WTC11 (cell line): ENCODE measurements around the gene PTPN3. TPM values are rescaled to one million over a fixed set of nuclear protein-coding genes. Genes with fewer than 3 reads are reported as not detected.

Experiments used
- ATAC-seq: fragments of 200-7000 bp; cut with Tn5 transposase; 2 replicates; pipeline ENCODE4 v1.10.0; 2021; ENCODE audit warnings: mild to moderate bottlenecking, moderate library complexity
- CTCF ChIA-PET: fragments of 300-600 bp; sonication (Branson Sonifier 250); formaldehyde crosslinking; loops from one replicate; lab custom pipeline; 2021; ENCODE audit warnings: antibody characterized with exemption; lab: Charles Lee
- POLR2A ChIA-PET: fragments of 350-600 bp; sonication (Branson Sonifier 250); formaldehyde crosslinking; loops from one replicate; lab custom pipeline; 2021; ENCODE audit warnings: antibody characterized with exemption; lab: Charles Lee
- DNase-seq: peaks from one replicate; pipeline ENCODE4 v3.0.0; 2021; ENCODE audit warnings: low spot score
- H3K27ac Mint-ChIP-seq: 2 replicates; pipeline ENCODE4 v1.8.0; 2021; ENCODE audit warnings: mixed read lengths
- H3K27me3 Mint-ChIP-seq: 2 replicates; pipeline ENCODE4 v1.8.0; 2021; ENCODE audit warnings: low read depth, mild to moderate bottlenecking, moderate library complexity, mixed read lengths
- H3K36me3 Mint-ChIP-seq: 2 replicates; pipeline ENCODE4 v1.8.0; 2021; ENCODE audit warnings: mixed read lengths
- H3K4me1 Mint-ChIP-seq: 2 replicates; pipeline ENCODE4 v1.8.0; 2022; ENCODE audit warnings: mixed read lengths
- H3K4me3 Mint-ChIP-seq: 2 replicates; pipeline ENCODE4 v1.8.0; 2021; ENCODE audit warnings: mild to moderate bottlenecking, moderate library complexity, mixed read lengths
- H3K9me3 Mint-ChIP-seq: 2 replicates; pipeline ENCODE4 v1.8.0; 2021; ENCODE audit warnings: mixed read lengths
- ATF1 ChIP-seq: sonication (generic); formaldehyde crosslinking; IDR thresholded peaks from 2 replicates; pipeline ENCODE4 v1.8.1; 2023; ENCODE audit warnings: mild to moderate bottlenecking, moderate library complexity, missing genetic modification reagents
- FOXJ3 ChIP-seq: sonication (generic); formaldehyde crosslinking; IDR thresholded peaks from 2 replicates; pipeline ENCODE4 v1.9.0; 2021; ENCODE audit warnings: missing genetic modification reagents, mild to moderate bottlenecking, borderline replicate concordance
- GRHL2 ChIP-seq: fragments of 250-450 bp; sonication (Bioruptor Pico); IDR thresholded peaks from 2 replicates; pipeline ENCODE4 v1.8.0; 2022; ENCODE audit warnings: mild to moderate bottlenecking, moderate library complexity; ENCODE audit not compliant: insufficient replicate concordance, severe bottlenecking
- HMGA2 ChIP-seq: fragments of 250-450 bp; sonication (Bioruptor Pico); IDR thresholded peaks from 2 replicates; pipeline ENCODE4 v1.4.0; 2021; ENCODE audit warnings: mild to moderate bottlenecking, moderate library complexity
- NR1H2 ChIP-seq: sonication (generic); formaldehyde crosslinking; IDR thresholded peaks from 2 replicates; pipeline ENCODE4 v1.9.0; 2021; ENCODE audit warnings: mild to moderate bottlenecking, moderate library complexity, missing genetic modification reagents
- NR2C2 ChIP-seq: sonication (generic); formaldehyde crosslinking; IDR thresholded peaks from 2 replicates; pipeline ENCODE4 v1.8.0; 2022; ENCODE audit warnings: mild to moderate bottlenecking, missing genetic modification reagents
- PRRX2 ChIP-seq: fragments of 250-450 bp; sonication (Bioruptor Pico); IDR thresholded peaks from 2 replicates; pipeline ENCODE4 v1.8.0; 2021; ENCODE audit warnings: mild to moderate bottlenecking
- TCF7 ChIP-seq: sonication (generic); formaldehyde crosslinking; IDR thresholded peaks from 2 replicates; pipeline ENCODE4 v1.8.0; 2022; ENCODE audit warnings: mild to moderate bottlenecking, low read depth, missing genetic modification reagents, moderate library complexity
- TP53 ChIP-seq: sonication (generic); formaldehyde crosslinking; IDR thresholded peaks from 2 replicates; pipeline ENCODE4 v1.8.1; 2023; ENCODE audit warnings: mild to moderate bottlenecking, missing genetic modification reagents
- ZNF121 ChIP-seq: sonication (generic); formaldehyde crosslinking; IDR thresholded peaks from 2 replicates; pipeline ENCODE4 v1.8.0; 2023; ENCODE audit warnings: missing genetic modification reagents
- ZNF423 ChIP-seq: fragments of 250-450 bp; sonication (Bioruptor Pico); IDR thresholded peaks from 2 replicates; pipeline ENCODE4 v2.1.2; 2022; ENCODE audit warnings: mild to moderate bottlenecking, moderate library complexity
- total RNA-seq: library from RNA; stranded (reverse); gene quantifications from 3 replicates; pipeline ENCODE4 v1.2.3, GENCODE V29; 2021
- TF ChIP-seq, protein P1 (sequence below): fragments of 250-450 bp; sonication (Bioruptor Pico); conservative IDR thresholded peaks from 2 replicates; pipeline ENCODE4 v1.9.0; 2021; ENCODE audit warnings: mild to moderate bottlenecking
- TF ChIP-seq, protein P2 (sequence below): sonication (generic); formaldehyde crosslinking; IDR thresholded peaks from 2 replicates; pipeline ENCODE4 v1.8.1; 2023; ENCODE audit warnings: mild to moderate bottlenecking, missing genetic modification reagents, moderate library complexity
- TF ChIP-seq, protein P3 (sequence below): sonication (generic); formaldehyde crosslinking; IDR thresholded peaks from 2 replicates; pipeline ENCODE4 v1.8.0; 2023; ENCODE audit warnings: missing genetic modification reagents, mild to moderate bottlenecking, borderline replicate concordance
- TF ChIP-seq, protein P4 (sequence below): sonication (generic); formaldehyde crosslinking; IDR thresholded peaks from 2 replicates; pipeline ENCODE4 v1.8.1; 2022; ENCODE audit warnings: low read depth, missing genetic modification reagents, borderline replicate concordance
- TF ChIP-seq, protein P5 (sequence below): sonication (generic); formaldehyde crosslinking; IDR thresholded peaks from 2 replicates; pipeline ENCODE4 v1.8.0; 2022; ENCODE audit warnings: mild to moderate bottlenecking, missing genetic modification reagents

Gene PTPN3
- total RNA-seq, 1 experiment from 2014 or later: 1.7 TPM

DNA sequence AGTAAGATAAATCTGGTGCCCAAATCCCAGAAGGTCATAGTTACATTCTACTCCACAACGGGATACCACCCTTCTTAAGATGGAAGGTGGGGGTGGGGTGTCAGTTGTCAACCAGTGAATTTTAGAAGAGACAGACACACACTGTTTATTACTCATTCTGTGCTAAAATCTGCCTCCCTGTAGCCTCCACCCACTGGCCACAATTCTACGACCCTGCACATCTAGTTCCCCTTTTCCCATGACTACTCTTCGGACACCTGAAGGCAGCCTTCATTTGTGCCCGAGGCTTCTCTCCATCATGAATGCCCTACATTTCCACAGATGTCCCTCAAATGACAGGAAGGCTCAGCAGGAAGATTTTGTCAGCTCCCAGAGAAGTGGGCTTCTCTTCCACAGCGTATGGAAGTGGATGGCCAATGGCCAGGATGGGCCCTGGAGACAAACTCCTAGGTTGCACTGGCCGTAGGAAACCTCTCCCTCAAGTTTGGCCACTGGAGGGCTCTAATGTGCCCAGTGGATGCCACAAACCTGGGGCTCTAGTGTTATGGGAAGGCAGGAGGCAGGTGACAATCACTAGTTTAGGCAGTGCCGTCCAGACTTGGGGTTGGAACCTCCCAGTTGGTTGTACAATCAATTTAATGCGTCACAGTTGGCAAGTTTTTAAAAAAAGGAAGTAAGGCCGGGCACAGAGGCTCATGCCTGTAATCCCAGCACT is 46.6 kb downstream of the PTPN3 start:
- H3K27me3 Mint-ChIP-seq: no peaks in the 10 kb centered on the region
- no peak overlapping the region for H3K27ac Mint-ChIP-seq
- H3K36me3 Mint-ChIP-seq: no peaks in the 10 kb centered on the region
- peaks cover 29% of the 10 kb centered on the region for H3K4me1 Mint-ChIP-seq
- H3K9me3 Mint-ChIP-seq: no peaks in the 10 kb centered on the region
- DNase-seq: peak; percentile 45
- H3K4me3 Mint-ChIP-seq: no peak overlapping the region
- peak; percentile 74 for ATAC-seq
- TF ChIP-seq TP53 (no peak), GRHL2 (CRISPR knock-in tag) (no peak), TCF7 (CRISPR knock-in tag) (no peak), NR1H2 (CRISPR knock-in tag) (no peak)
- TF ChIP-seq, protein P1, sequence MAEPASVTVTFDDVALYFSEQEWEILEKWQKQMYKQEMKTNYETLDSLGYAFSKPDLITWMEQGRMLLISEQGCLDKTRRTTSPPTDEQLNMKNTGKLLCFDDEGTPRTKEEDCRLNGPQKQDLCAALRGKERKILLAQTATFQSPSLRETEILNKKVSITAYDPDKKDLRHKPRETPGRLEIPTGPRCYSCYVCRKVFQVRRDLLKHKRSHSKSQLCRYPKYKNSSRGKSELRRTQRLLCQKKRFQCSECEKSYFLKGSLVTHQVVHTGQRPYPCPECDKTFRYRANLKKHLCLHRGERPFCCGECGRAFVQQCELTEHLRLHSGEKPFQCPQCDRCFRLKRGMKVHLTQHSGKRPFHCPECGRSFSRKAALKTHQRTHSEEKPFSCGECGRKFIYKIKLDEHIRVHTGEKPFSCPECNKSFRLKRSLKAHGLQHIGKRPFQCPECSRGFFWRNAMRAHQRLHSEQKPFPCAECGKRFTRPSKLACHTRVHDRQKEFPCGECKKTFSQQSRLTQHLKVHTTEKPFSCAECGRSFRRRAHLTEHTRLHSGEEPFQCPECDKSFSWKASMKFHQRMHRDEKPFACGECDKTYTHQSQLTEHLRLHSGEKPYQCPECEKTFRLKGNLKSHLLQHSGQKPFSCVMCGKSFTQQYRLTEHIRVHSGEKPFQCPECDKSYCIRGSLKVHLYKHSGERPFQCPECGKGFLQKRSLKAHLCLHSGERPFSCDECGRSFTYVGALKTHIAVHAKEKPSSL (CRISPR knock-in tag): no peak
- TF ChIP-seq, protein P2, sequence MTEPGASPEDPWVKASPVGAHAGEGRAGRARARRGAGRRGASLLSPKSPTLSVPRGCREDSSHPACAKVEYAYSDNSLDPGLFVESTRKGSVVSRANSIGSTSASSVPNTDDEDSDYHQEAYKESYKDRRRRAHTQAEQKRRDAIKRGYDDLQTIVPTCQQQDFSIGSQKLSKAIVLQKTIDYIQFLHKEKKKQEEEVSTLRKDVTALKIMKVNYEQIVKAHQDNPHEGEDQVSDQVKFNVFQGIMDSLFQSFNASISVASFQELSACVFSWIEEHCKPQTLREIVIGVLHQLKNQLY (CRISPR knock-in tag): no peak
- ChIA-PET CTCF (interaction anchor here (0.6 to 3.2 kb wide), 7 partner anchors 11 to 1925 kb away, joined by 3 to 14 read pairs (median 7); no protein-coding TSS in a partner anchor), POLR2A (no interaction called here)

DNA sequence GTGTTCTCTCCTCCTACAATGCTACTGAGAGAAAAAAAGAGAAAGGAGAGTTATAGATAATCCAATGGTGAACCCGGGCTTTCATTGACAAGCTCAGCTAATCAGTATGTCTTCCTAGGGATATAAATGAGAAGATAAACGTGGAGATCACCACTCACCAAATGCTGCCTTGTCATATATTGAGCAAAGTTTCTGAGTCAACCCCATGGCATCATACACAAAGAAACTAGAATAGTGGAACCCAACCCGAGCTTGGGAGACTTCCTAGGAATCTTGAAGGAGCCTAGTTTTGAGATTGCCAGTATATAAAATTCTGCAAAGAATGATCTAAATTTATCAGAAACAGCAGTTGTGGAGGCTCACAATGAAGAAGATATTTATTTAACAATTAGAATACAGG is 47.8 kb downstream of the PTPN3 start:
- TF ChIP-seq ZNF423 (CRISPR knock-in tag): no peak
- TF ChIP-seq ATF1 (CRISPR knock-in tag): no peak
- TF ChIP-seq, protein P3, sequence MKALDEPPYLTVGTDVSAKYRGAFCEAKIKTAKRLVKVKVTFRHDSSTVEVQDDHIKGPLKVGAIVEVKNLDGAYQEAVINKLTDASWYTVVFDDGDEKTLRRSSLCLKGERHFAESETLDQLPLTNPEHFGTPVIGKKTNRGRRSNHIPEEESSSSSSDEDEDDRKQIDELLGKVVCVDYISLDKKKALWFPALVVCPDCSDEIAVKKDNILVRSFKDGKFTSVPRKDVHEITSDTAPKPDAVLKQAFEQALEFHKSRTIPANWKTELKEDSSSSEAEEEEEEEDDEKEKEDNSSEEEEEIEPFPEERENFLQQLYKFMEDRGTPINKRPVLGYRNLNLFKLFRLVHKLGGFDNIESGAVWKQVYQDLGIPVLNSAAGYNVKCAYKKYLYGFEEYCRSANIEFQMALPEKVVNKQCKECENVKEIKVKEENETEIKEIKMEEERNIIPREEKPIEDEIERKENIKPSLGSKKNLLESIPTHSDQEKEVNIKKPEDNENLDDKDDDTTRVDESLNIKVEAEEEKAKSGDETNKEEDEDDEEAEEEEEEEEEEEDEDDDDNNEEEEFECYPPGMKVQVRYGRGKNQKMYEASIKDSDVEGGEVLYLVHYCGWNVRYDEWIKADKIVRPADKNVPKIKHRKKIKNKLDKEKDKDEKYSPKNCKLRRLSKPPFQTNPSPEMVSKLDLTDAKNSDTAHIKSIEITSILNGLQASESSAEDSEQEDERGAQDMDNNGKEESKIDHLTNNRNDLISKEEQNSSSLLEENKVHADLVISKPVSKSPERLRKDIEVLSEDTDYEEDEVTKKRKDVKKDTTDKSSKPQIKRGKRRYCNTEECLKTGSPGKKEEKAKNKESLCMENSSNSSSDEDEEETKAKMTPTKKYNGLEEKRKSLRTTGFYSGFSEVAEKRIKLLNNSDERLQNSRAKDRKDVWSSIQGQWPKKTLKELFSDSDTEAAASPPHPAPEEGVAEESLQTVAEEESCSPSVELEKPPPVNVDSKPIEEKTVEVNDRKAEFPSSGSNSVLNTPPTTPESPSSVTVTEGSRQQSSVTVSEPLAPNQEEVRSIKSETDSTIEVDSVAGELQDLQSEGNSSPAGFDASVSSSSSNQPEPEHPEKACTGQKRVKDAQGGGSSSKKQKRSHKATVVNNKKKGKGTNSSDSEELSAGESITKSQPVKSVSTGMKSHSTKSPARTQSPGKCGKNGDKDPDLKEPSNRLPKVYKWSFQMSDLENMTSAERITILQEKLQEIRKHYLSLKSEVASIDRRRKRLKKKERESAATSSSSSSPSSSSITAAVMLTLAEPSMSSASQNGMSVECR (CRISPR knock-in tag): no peak
- no peak for TF ChIP-seq PRRX2 (CRISPR knock-in tag)
- TF ChIP-seq ZNF121 (CRISPR knock-in tag): no peak
- Mint-ChIP-seq H3K4me3 (no peak overlapping the region), H3K27me3 (no peaks in the 10 kb centered on the region), H3K9me3 (no peaks in the 10 kb centered on the region), H3K4me1 (peaks cover 22% of the 10 kb centered on the region), H3K27ac (no peak overlapping the region), H3K36me3 (no peaks in the 10 kb centered on the region)
- no peak for ATAC-seq
- no peak for DNase-seq
- ChIA-PET POLR2A (no interaction called here), CTCF (interaction anchor here (1.3 to 3.2 kb wide), 3 partner anchors 10 to 40 kb away, joined by 5 to 14 read pairs (median 14); no protein-coding TSS in a partner anchor)

DNA sequence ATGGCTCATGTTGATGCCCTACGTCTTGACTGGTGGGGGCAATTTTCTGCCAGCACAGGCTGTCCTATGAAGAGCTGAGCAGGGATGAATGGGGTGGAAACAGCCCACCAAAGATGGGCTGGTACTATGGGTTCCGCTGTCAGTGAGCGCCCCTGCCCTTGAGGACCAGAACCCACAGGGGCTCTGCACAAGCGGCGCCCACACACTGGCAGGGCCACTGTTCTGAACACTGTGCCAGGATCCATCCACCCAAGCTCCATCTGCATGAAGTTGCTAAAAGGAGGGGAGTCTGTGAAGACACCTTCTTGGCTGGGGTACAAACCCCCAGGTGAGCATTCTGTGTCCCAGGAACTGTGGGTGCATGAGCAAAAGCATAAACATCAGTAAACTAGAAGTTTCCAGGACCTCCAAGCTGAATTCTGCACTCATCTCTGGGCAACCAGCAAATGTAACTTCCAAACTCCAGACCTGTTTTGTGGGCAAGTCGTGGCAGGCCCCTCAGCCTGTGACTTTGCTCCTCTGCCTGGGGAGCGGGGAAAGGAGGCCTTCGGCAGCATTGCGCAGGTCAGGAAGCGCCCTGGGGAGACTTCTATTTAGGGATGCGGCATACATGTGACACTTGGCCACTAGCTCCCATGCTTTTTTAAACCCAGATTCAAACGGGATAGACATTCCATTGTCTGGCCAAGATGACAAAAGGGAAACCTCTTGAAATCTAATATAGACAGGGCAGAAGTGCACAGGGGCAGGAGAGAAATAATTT is 48.9 kb downstream of the PTPN3 start:
- ChIA-PET CTCF (interaction anchor here (0.9 to 3.2 kb wide), 3 partner anchors 9 to 71 kb away, joined by 3 to 14 read pairs (median 14); no protein-coding TSS in a partner anchor), POLR2A (no interaction called here)
- H3K4me1 Mint-ChIP-seq: peaks cover 13% of the 10 kb centered on the region
- H3K9me3 Mint-ChIP-seq: no peaks in the 10 kb centered on the region
- ATAC-seq: no peak
- DNase-seq: no peak
- no peak overlapping the region for H3K4me3 Mint-ChIP-seq
- no peaks in the 10 kb centered on the region for H3K27me3 Mint-ChIP-seq
- no peak overlapping the region for H3K27ac Mint-ChIP-seq
- TF ChIP-seq, protein P4, sequence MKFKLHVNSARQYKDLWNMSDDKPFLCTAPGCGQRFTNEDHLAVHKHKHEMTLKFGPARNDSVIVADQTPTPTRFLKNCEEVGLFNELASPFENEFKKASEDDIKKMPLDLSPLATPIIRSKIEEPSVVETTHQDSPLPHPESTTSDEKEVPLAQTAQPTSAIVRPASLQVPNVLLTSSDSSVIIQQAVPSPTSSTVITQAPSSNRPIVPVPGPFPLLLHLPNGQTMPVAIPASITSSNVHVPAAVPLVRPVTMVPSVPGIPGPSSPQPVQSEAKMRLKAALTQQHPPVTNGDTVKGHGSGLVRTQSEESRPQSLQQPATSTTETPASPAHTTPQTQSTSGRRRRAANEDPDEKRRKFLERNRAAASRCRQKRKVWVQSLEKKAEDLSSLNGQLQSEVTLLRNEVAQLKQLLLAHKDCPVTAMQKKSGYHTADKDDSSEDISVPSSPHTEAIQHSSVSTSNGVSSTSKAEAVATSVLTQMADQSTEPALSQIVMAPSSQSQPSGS (CRISPR knock-in tag): no peak
- TF ChIP-seq HMGA2 (CRISPR knock-in tag) (no peak), NR2C2 (no peak), FOXJ3 (CRISPR knock-in tag) (no peak)
- TF ChIP-seq, protein P5, sequence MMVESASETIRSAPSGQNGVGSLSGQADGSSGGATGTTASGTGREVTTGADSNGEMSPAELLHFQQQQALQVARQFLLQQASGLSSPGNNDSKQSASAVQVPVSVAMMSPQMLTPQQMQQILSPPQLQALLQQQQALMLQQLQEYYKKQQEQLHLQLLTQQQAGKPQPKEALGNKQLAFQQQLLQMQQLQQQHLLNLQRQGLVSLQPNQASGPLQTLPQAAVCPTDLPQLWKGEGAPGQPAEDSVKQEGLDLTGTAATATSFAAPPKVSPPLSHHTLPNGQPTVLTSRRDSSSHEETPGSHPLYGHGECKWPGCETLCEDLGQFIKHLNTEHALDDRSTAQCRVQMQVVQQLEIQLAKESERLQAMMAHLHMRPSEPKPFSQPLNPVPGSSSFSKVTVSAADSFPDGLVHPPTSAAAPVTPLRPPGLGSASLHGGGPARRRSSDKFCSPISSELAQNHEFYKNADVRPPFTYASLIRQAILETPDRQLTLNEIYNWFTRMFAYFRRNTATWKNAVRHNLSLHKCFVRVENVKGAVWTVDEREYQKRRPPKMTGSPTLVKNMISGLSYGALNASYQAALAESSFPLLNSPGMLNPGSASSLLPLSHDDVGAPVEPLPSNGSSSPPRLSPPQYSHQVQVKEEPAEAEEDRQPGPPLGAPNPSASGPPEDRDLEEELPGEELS (CRISPR knock-in tag): no peak
- H3K36me3 Mint-ChIP-seq: no peaks in the 10 kb centered on the region
